IMR-90 (cell line): ENCODE results near the gene C3orf52. TPM values are rescaled to one million over a fixed set of nuclear protein-coding genes. Genes with fewer than 3 reads are reported as not detected.

Experiments
- ATAC-seq: fragments of 200-7000 bp; cut with Tn5 transposase; 2 replicates; pipeline ENCODE4 v1.9.1; 2020; ENCODE audit warnings: low read depth, mild to moderate bottlenecking, moderate library complexity
- BruUV-seq: library from RNA; stranded (reverse); fragments of 400-500 nt; replicated peaks from 2 replicates; lab custom pipeline; 2021; lab: Mats Ljungman, UMichigan
- CTCF ChIA-PET: fragments of 300-600 bp; formaldehyde crosslinking; extraction: SDS; loops from one replicate; lab custom pipeline; 2021; ENCODE audit warnings: antibody characterized with exemption; lab: Yijun Ruan, JAX
- POLR2A ChIA-PET: fragments of 300-600 bp; sonication (Branson Sonifier 250); formaldehyde crosslinking; loops from one replicate; lab custom pipeline; 2022; ENCODE audit warnings: antibody characterized with exemption; ENCODE audit not compliant: unreplicated experiment; lab: Charles Lee
- DNase-seq: peaks from one replicate; pipeline ENCODE4 v3.0.0; 2013
- H2AFZ ChIP-seq: replicated peaks from 2 replicates; pipeline ENCODE3; 2013; ENCODE audit warnings: low read length, mild to moderate bottlenecking; ENCODE audit not compliant: poor library complexity
- H2AK5ac ChIP-seq: 2 replicates; pipeline ENCODE4 v1.6.1; 2013; ENCODE audit warnings: low read depth, low read length, inconsistent platforms
- H2AK9ac ChIP-seq: replicated peaks from 2 replicates; pipeline ENCODE3; 2013; ENCODE audit warnings: mild to moderate bottlenecking, low read depth, low read length, moderate library complexity; ENCODE audit not compliant: poor library complexity
- H2BK120ac ChIP-seq: 2 replicates; pipeline ENCODE4 v1.6.1; 2013; ENCODE audit warnings: low read depth, low read length, inconsistent platforms
- H2BK15ac ChIP-seq: 3 replicates; pipeline ENCODE4 v1.6.1; 2013; ENCODE audit warnings: low read depth, low read length, inconsistent platforms
- H2BK20ac ChIP-seq: 2 replicates; pipeline ENCODE4 v1.6.1; 2013; ENCODE audit warnings: low read depth, mild to moderate bottlenecking, inconsistent platforms, low read length, moderate library complexity
- H2BK5ac ChIP-seq: 2 replicates; pipeline ENCODE4 v1.6.1; 2013; ENCODE audit warnings: mild to moderate bottlenecking, low read depth, low read length, inconsistent platforms; ENCODE audit not compliant: poor library complexity, severe bottlenecking
- H3K14ac ChIP-seq: replicated peaks from 2 replicates; pipeline ENCODE4 v1.6.1; 2013; ENCODE audit warnings: low read depth, low read length, inconsistent platforms
- H3K18ac ChIP-seq: 2 replicates; pipeline ENCODE4 v1.6.1; 2013; ENCODE audit warnings: low read depth, low read length, control low read depth
- H3K23ac ChIP-seq: 2 replicates; pipeline ENCODE4 v1.6.1; 2013; ENCODE audit warnings: low read depth, low read length, inconsistent platforms
- H3K27ac ChIP-seq: 2 replicates; pipeline ENCODE4 v1.5.1; 2013; ENCODE audit warnings: mild to moderate bottlenecking, control low read depth, low read length; ENCODE audit not compliant: insufficient read depth
- H3K27me3 ChIP-seq: 2 replicates; pipeline ENCODE4 v1.6.1; 2013; ENCODE audit warnings: low read length; ENCODE audit not compliant: control insufficient read depth, insufficient read depth
- H3K36me3 ChIP-seq: 2 replicates; pipeline ENCODE4 v1.6.1; 2013; ENCODE audit warnings: low read length, mixed read lengths; ENCODE audit not compliant: control insufficient read depth, insufficient read depth
- H3K4ac ChIP-seq: 2 replicates; pipeline ENCODE4 v1.6.1; 2013; ENCODE audit warnings: low read depth, low read length, inconsistent platforms
- H3K4me1 ChIP-seq: 2 replicates; pipeline ENCODE4 v1.6.1; 2013; ENCODE audit warnings: low read length, mixed read lengths; ENCODE audit not compliant: control insufficient read depth, insufficient read depth
- H3K4me2 ChIP-seq: 2 replicates; pipeline ENCODE4 v1.6.1; 2013; ENCODE audit warnings: low read depth, mild to moderate bottlenecking, control low read depth, low read length, moderate library complexity
- H3K4me3 ChIP-seq: 2 replicates; pipeline ENCODE4 v1.5.1; 2013; ENCODE audit warnings: low read depth, mild to moderate bottlenecking, control low read depth, low read length, moderate library complexity; ENCODE audit not compliant: insufficient read depth
- H3K56ac ChIP-seq: 2 replicates; pipeline ENCODE4 v1.6.1; 2013; ENCODE audit warnings: low read length, inconsistent platforms; ENCODE audit not compliant: insufficient read depth; ENCODE audit errors: extremely low read depth
- H3K79me1 ChIP-seq, 2 experiments: 2 replicates each; pipeline ENCODE4 v1.6.1; 2013; ENCODE audit warnings: low read length in 2 of 2, inconsistent platforms in 1 of 2, low read depth in 1 of 2
- H3K9ac ChIP-seq: 2 replicates; pipeline ENCODE4 v1.6.1; 2013; ENCODE audit warnings: low read depth, low read length, control low read depth
- H3K9me1 ChIP-seq: 2 replicates; pipeline ENCODE4 v1.6.1; 2013; ENCODE audit warnings: low read length, inconsistent platforms; ENCODE audit not compliant: insufficient read depth
- H3K9me3 ChIP-seq: 2 replicates; pipeline ENCODE4 v1.6.1; 2013; ENCODE audit warnings: low read length; ENCODE audit not compliant: control insufficient read depth, insufficient read depth
- H4K20me1 ChIP-seq: 2 replicates; pipeline ENCODE4 v1.6.1; 2013; ENCODE audit warnings: low read length, inconsistent platforms; ENCODE audit not compliant: insufficient read depth
- H4K5ac ChIP-seq: 2 replicates; pipeline ENCODE4 v1.6.1; 2013; ENCODE audit warnings: mild to moderate bottlenecking, low read depth, low read length, control low read depth
- H4K8ac ChIP-seq, 2 experiments: 2 replicates each; pipeline ENCODE4 v1.6.1; 2013; ENCODE audit warnings: low read depth in 2 of 2, low read length in 2 of 2, control low read depth in 1 of 2, inconsistent platforms in 1 of 2
- H4K91ac ChIP-seq: 2 replicates; pipeline ENCODE4 v1.6.1; 2013; ENCODE audit warnings: low read depth, low read length, inconsistent platforms; ENCODE audit not compliant: insufficient read depth
- CEBPB ChIP-seq: IDR thresholded peaks from 2 replicates; pipeline ENCODE4 v1.6.1; 2012; ENCODE audit warnings: low read depth, low read length, improper control_type of control experiment
- CHD1 ChIP-seq: IDR thresholded peaks from 2 replicates; pipeline ENCODE4 v1.6.1; 2012; ENCODE audit warnings: low read depth, low read length, improper control_type of control experiment
- FOS ChIP-seq: fragments of 150-350 bp; IDR thresholded peaks from 2 replicates; pipeline ENCODE4 v1.6.1; 2016; ENCODE audit warnings: low read depth, low read length
- MAFK ChIP-seq: IDR thresholded peaks from 2 replicates; pipeline ENCODE4 v1.6.1; 2012; ENCODE audit warnings: low read depth, low read length, improper control_type of control experiment
- MAZ ChIP-seq: IDR thresholded peaks from 2 replicates; pipeline ENCODE4 v1.6.1; 2012; ENCODE audit warnings: low read depth, mild to moderate bottlenecking, low read length, improper control_type of control experiment, moderate library complexity, borderline replicate concordance
- MXI1 ChIP-seq: IDR thresholded peaks from 2 replicates; pipeline ENCODE4 v1.6.1; 2012; ENCODE audit warnings: low read depth, mild to moderate bottlenecking, low read length, moderate library complexity, borderline replicate concordance
- NFE2L2 ChIP-seq: fragments of 150-350 bp; IDR thresholded peaks from 2 replicates; pipeline ENCODE4 v1.6.1; 2016; ENCODE audit warnings: low read depth, mild to moderate bottlenecking, low read length
- POLR2A ChIP-seq: IDR thresholded peaks from 2 replicates; pipeline ENCODE4 v1.6.1; 2012; ENCODE audit warnings: mild to moderate bottlenecking, low read depth, low read length
- RAD21 ChIP-seq: IDR thresholded peaks from 2 replicates; pipeline ENCODE4 v1.6.1; 2012; ENCODE audit warnings: low read length, improper control_type of control experiment
- RCOR1 ChIP-seq: IDR thresholded peaks from 2 replicates; pipeline ENCODE4 v1.6.1; 2012; ENCODE audit warnings: mild to moderate bottlenecking, low read length, improper control_type of control experiment; ENCODE audit not compliant: insufficient replicate concordance
- RFX5 ChIP-seq: IDR thresholded peaks from 2 replicates; pipeline ENCODE4 v1.8.0; 2012; ENCODE audit warnings: low read depth, mild to moderate bottlenecking, low read length, moderate library complexity
- SMC3 ChIP-seq: fragments of 150-350 bp; IDR thresholded peaks from 2 replicates; pipeline ENCODE4 v1.6.1; 2016; ENCODE audit warnings: low read depth, mild to moderate bottlenecking, antibody characterized with exemption, low read length, moderate library complexity
- WGBS, 2 experiments: methylation state at CpG; one replicate each; pipeline versions ENCODE4 v1.1.5 to v1.1.7; 2013; ENCODE audit warnings: missing lambda C conversion rate in 2 of 2; ENCODE audit not compliant: insufficient read length in 1 of 2; ENCODE audit errors: extremely low coverage in 2 of 2; 5-methylcytosine and 5-hydroxymethylcytosine counted together
- dilution Hi-C: fragments of 300-500 bp; cut with HindIII; formaldehyde crosslinking; loops from one replicate; pipeline ENCODE4 v1.14.3; 2018; ENCODE audit warnings: low sequenced_read_pairs; ENCODE audit not compliant: unreplicated experiment
- in situ Hi-C: fragments of 300-500 bp; cut with MboI; formaldehyde crosslinking; loops from 3 replicates; pipeline ENCODE4 v1.14.3; 2019; ENCODE audit warnings: low sequenced_read_pairs, inconsistent platforms, mixed read lengths
- intact Hi-C: fragments of 100-400 bp; cut with micrococcal nuclease; formaldehyde crosslinking; loops from 2 replicates; pipeline ENCODE4 v1.10.0; 2022
- polyA plus RNA-seq, 3 experiments: library from polyadenylated mRNA; depleted of rRNA; stranded (reverse); fragments of >200 nt; gene quantifications; 2 replicates each; pipeline ENCODE4 v1.2.3, GENCODE V29; 2012; ENCODE audit warnings: low replicate concordance in 1 of 3
- total RNA-seq: library from RNA; depleted of rRNA; stranded (reverse); fragments of >200 nt; gene quantifications from 2 replicates; pipeline ENCODE4 v1.2.3, GENCODE V29; 2012
- TF ChIP-seq, protein P1 (sequence below): conservative IDR thresholded peaks from 2 replicates; pipeline ENCODE4 v1.5.1; 2012; ENCODE audit warnings: mild to moderate bottlenecking, low read depth, low read length, improper control_type of control experiment
- TF ChIP-seq, protein P2 (sequence below): fragments of 150-350 bp; IDR thresholded peaks from 2 replicates; pipeline ENCODE4 v1.6.1; 2016; ENCODE audit warnings: low read depth, mild to moderate bottlenecking, low read length, moderate library complexity, borderline replicate concordance
- TF ChIP-seq, protein P3 (sequence below): fragments of 150-350 bp; IDR thresholded peaks from 2 replicates; pipeline ENCODE4 v1.6.1; 2017; ENCODE audit warnings: mild to moderate bottlenecking, antibody characterized with exemption, low read length, low read depth

C3orf52 gene
- total and polyA plus RNA-seq, 2 of the 4 experiments (the other 2 are of a cell fraction), result 7.5 to 12.5 TPM

DNA sequence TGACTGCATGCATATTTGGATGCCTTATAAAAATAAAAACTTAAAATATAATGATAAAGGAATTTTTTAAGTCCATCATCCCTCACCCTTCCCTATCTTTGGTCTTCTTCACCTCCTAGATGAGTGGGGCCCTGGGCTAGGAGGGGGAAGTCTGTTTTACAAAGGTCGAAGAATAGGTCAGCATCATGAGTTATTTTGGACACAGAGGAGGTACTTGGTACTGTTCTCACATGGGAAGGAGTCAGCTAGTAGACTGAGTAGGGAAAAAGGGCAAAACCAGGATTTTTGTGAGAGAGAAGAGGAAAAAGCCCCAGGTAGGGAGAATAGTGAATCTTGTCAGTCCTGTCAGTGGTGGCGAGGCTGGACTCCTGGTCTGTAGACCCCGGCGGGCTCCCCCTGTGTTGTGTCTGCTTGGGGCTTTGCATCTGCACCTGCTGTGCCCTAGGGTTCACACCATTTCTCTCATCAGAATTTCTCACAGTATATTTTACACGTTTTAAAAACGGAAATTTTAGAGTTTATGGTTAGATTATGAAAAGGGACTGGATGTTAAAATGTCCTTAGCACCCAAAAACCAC is 29.7 kb downstream of the C3orf52 start:
- H3K27ac ChIP-seq, result no peak overlapping the region
- WGBS, 2 experiments, result 100% methylated on average over 1 of the region's 6 CpGs; no CpG with 5 or more reads in 1 of the 2 experiments
- DNase-seq, result no peak

More for the DNA sequence above, 29.7 kb downstream of the C3orf52 start:
- no peak overlapping the region for H4K8ac ChIP-seq
- no peak overlapping the region for H2BK120ac ChIP-seq
- H2BK15ac ChIP-seq, result no peak overlapping the region
- intact Hi-C loops (no loop called here), in situ Hi-C loops (no loop called here), dilution Hi-C loops (no loop called here)
- H2AK9ac ChIP-seq, result no peak overlapping the region
- no peak overlapping the region for H3K4me3 ChIP-seq
- H3K18ac ChIP-seq, result no peak overlapping the region
- H3K23ac ChIP-seq, result no peak overlapping the region
- H3K9ac ChIP-seq, result no peak overlapping the region
- H4K20me1 ChIP-seq, result no peaks in the 10 kb centered on the region
- peaks cover 0 to 5% of the 10 kb centered on the region in 2 experiments; a peak in 1 of 4 replicates for H3K79me1 ChIP-seq
- no TSS peak for BruUV-seq
- no peak overlapping the region for H3K4ac ChIP-seq
- H4K5ac ChIP-seq, result no peak overlapping the region
- H3K9me1 ChIP-seq, result no peaks in the 10 kb centered on the region
- H2BK5ac ChIP-seq, result no peak overlapping the region
- H3K56ac ChIP-seq, result no peak overlapping the region
- H2AFZ ChIP-seq, result no peak overlapping the region
- no peak for ATAC-seq
- H3K4me2 ChIP-seq, result no peak overlapping the region
- H3K4me1 ChIP-seq, result no peaks in the 10 kb centered on the region
- peaks cover 6% of the 10 kb centered on the region for H3K36me3 ChIP-seq
- H2BK20ac ChIP-seq, result no peak overlapping the region
- no peaks in the 10 kb centered on the region for H3K9me3 ChIP-seq
- TF ChIP-seq, protein P1, sequence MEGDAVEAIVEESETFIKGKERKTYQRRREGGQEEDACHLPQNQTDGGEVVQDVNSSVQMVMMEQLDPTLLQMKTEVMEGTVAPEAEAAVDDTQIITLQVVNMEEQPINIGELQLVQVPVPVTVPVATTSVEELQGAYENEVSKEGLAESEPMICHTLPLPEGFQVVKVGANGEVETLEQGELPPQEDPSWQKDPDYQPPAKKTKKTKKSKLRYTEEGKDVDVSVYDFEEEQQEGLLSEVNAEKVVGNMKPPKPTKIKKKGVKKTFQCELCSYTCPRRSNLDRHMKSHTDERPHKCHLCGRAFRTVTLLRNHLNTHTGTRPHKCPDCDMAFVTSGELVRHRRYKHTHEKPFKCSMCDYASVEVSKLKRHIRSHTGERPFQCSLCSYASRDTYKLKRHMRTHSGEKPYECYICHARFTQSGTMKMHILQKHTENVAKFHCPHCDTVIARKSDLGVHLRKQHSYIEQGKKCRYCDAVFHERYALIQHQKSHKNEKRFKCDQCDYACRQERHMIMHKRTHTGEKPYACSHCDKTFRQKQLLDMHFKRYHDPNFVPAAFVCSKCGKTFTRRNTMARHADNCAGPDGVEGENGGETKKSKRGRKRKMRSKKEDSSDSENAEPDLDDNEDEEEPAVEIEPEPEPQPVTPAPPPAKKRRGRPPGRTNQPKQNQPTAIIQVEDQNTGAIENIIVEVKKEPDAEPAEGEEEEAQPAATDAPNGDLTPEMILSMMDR, result no peak
- no peak for TF ChIP-seq FOS
- TF ChIP-seq MAZ, result no peak
- no peak for TF ChIP-seq MXI1
- TF ChIP-seq RAD21, result no peak
- TF ChIP-seq, protein P2, sequence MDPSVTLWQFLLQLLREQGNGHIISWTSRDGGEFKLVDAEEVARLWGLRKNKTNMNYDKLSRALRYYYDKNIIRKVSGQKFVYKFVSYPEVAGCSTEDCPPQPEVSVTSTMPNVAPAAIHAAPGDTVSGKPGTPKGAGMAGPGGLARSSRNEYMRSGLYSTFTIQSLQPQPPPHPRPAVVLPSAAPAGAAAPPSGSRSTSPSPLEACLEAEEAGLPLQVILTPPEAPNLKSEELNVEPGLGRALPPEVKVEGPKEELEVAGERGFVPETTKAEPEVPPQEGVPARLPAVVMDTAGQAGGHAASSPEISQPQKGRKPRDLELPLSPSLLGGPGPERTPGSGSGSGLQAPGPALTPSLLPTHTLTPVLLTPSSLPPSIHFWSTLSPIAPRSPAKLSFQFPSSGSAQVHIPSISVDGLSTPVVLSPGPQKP, result no peak
- no peak for TF ChIP-seq RFX5
- TF ChIP-seq MAFK, result no peak
- no peak for TF ChIP-seq RCOR1
- TF ChIP-seq CHD1, result no peak
- TF ChIP-seq NFE2L2, result no peak
- TF ChIP-seq POLR2A, result no peak
- no peak for TF ChIP-seq SMC3
- no peak for TF ChIP-seq CEBPB
- TF ChIP-seq, protein P3, sequence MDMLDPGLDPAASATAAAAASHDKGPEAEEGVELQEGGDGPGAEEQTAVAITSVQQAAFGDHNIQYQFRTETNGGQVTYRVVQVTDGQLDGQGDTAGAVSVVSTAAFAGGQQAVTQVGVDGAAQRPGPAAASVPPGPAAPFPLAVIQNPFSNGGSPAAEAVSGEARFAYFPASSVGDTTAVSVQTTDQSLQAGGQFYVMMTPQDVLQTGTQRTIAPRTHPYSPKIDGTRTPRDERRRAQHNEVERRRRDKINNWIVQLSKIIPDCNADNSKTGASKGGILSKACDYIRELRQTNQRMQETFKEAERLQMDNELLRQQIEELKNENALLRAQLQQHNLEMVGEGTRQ, result no peak
- H2AK5ac ChIP-seq, result no peak overlapping the region
- POLR2A ChIA-PET, result no interaction called here
- H4K91ac ChIP-seq, result no peak overlapping the region
- H3K14ac ChIP-seq, result no peak overlapping the region
- CTCF ChIA-PET, result no interaction called here
- no peaks in the 10 kb centered on the region for H3K27me3 ChIP-seq
